Measurements from ENCODE around the gene TSC22D4. TPM values are rescaled to one million over a fixed set of nuclear protein-coding genes. Genes with fewer than 3 reads are reported as not detected.

The TSC22D4 gene
- polyA plus RNA-seq, 4 donors, result 31.7 to 57.9 (median 49.6) TPM

DNA sequence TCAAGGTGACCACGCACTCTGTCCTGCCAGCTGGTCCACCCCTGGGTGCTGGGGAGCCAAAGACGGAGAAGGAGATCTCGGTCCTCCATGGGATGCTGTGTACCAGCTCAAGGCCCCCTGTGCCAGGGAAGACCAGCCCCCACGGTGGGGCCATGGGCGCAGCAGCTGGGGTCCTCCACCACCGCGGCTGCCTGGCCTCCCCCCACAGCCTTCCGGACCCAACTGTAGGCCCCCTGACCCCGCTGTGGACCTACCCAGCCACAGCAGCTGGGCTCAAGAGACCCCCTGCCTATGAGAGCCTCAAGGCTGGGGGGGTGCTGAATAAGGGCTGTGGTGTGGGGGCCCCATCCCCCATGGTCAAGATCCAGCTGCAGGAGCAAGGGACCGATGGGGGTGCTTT is 10.1 kb upstream of the TSC22D4 start:
- FAIRE-seq, result no peak
- H3K9me3 ChIP-seq (ENCODE audit: control insufficient read depth in 2 of 2, insufficient read depth in 1 of 2, low read depth in 1 of 2, low read length in 1 of 2), result no peaks in the 10 kb centered on the region

DNA sequence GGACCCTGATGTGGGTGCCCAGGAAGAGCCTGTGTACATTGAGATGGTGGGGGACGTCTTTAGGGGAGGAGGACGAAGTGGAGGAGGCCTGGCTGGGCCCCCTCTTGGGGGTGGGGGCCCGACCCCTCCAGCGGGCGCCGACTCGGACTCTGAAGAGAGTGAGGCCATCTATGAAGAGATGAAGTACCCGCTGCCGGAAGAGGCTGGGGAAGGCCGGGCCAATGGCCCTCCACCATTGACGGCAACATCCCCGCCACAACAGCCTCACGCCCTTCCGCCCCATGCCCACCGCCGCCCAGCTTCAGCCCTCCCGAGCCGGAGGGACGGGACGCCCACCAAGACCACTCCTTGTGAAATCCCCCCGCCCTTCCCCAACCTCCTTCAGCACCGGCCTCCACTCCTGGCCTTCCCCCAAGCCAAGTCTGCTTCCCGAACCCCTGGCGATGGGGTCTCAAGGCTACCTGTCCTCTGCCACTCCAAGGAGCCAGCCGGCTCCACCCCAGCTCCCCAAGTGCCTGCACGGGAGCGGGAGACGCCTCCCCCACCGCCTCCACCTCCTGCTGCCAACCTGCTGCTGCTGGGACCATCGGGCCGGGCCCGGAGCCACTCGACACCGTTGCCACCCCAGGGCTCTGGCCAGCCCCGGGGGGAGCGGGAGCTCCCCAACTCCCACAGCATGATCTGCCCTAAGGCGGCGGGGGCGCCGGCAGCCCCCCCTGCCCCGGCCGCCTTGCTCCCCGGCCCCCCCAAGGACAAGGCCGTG is 9.5 kb upstream of the TSC22D4 start:
- Histone ChIP-seq H3K9me3 (ENCODE audit: control insufficient read depth in 2 of 2, insufficient read depth in 1 of 2, low read depth in 1 of 2, low read length in 1 of 2) (no peaks in the 10 kb centered on the region), H3K4me1 (ENCODE audit: control insufficient read depth in 3 of 3, insufficient read depth in 2 of 3, low read depth in 1 of 3, low read length in 2 of 3) (peaks cover 0 to 4% (median 0%) of the 10 kb centered on the region in 3 donors), H3K27me3 (ENCODE audit: control insufficient read depth in 3 of 3, insufficient read depth in 3 of 3, low read length in 3 of 3) (peaks cover 0 to 3% (median 2%) of the 10 kb centered on the region in 3 donors), H3K27ac (ENCODE audit: low read depth in 1 of 3, low read length in 2 of 3) (no peak overlapping the region), H3K4me3 (ENCODE audit: low read depth in 1 of 3, low read length in 3 of 3) (no peak overlapping the region), H3K36me3 (ENCODE audit: control insufficient read depth in 3 of 3, insufficient read depth in 2 of 3, low read depth in 1 of 3, low read length in 3 of 3) (peaks cover 0 to 2% (median 0%) of the 10 kb centered on the region in 3 donors)
- DNase-seq, result no peak
- no peak for FAIRE-seq
- 92 to 94% (median 93%) methylated on average over 31 to 44 of the region's 44 CpGs for WGBS, 3 donors

More for the DNA sequence above, 10.1 kb upstream of the TSC22D4 start:
- peaks cover 0 to 7% (median 2%) of the 10 kb centered on the region in 3 donors for H3K4me1 ChIP-seq (ENCODE audit: control insufficient read depth in 3 of 3, insufficient read depth in 2 of 3, low read depth in 1 of 3, low read length in 2 of 3)
- peaks cover 0 to 7% (median 2%) of the 10 kb centered on the region in 3 donors for H3K27me3 ChIP-seq (ENCODE audit: control insufficient read depth in 3 of 3, insufficient read depth in 3 of 3, low read length in 3 of 3)
- H3K4me3 ChIP-seq (ENCODE audit: low read depth in 1 of 3, low read length in 3 of 3), result no peak overlapping the region
- H3K36me3 ChIP-seq (ENCODE audit: control insufficient read depth in 3 of 3, insufficient read depth in 2 of 3, low read depth in 1 of 3, low read length in 3 of 3), result peaks cover 0 to 2% (median 0%) of the 10 kb centered on the region in 3 donors
- H3K27ac ChIP-seq (ENCODE audit: low read depth in 1 of 3, low read length in 2 of 3), result no peak overlapping the region
- no peak for DNase-seq
- 84 to 92% (median 87%) methylated on average over 6 to 10 of the region's 10 CpGs for WGBS, 3 donors

DNA sequence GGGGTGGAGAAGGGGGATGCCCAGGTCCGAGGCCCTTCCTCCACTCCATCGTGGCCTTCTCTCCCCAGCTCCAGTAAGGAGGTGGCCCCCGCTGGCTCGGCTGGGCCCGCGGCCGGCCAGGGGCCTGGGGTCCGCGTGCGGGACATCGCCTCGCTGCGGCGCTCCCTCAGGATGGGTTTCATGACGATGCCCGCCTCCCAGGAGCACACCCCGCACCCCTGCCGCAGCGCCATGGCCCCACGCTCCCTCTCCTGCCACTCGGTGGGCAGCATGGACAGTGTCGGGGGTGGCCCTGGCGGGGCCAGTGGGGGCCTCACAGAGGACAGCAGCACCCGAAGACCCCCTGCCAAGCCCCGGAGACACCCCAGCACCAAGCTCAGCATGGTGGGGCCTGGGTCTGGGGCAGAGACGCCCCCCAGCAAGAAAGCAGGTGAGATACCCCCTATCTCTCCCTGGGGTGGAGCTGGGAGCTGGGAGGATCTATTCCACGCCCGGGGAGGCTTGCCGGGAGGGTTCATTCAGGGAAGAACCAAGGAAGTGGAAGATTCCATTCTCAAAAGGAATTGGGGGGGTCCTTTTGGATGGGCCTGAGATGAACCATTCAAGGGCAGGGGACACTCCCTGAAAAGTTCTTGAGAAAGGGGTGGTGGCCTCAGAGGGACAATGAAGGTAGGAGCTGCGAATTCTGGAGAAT is 7.9 kb upstream of the TSC22D4 start:
- 80 to 85% (median 83%) methylated on average over 27 to 30 of the region's 30 CpGs for WGBS, 3 donors
- peaks cover 0 to 7% (median 0%) of the 10 kb centered on the region in 3 donors for H3K4me1 ChIP-seq (ENCODE audit: control insufficient read depth in 3 of 3, insufficient read depth in 2 of 3, low read depth in 1 of 3, low read length in 2 of 3)
- no peak for DNase-seq
- H3K36me3 ChIP-seq (ENCODE audit: control insufficient read depth in 3 of 3, insufficient read depth in 2 of 3, low read depth in 1 of 3, low read length in 3 of 3), result peaks cover 0 to 2% (median 0%) of the 10 kb centered on the region in 3 donors
- FAIRE-seq, result no peak
- H3K4me3 ChIP-seq (ENCODE audit: low read depth in 1 of 3, low read length in 3 of 3), result no peak overlapping the region
- H3K9me3 ChIP-seq (ENCODE audit: control insufficient read depth in 2 of 2, insufficient read depth in 1 of 2, low read depth in 1 of 2, low read length in 1 of 2), result no peaks in the 10 kb centered on the region
- H3K27ac ChIP-seq (ENCODE audit: low read depth in 1 of 3, low read length in 2 of 3), result no peak overlapping the region
- peaks cover 0 to 2% (median 0%) of the 10 kb centered on the region in 3 donors for H3K27me3 ChIP-seq (ENCODE audit: control insufficient read depth in 3 of 3, insufficient read depth in 3 of 3, low read length in 3 of 3)

DNA sequence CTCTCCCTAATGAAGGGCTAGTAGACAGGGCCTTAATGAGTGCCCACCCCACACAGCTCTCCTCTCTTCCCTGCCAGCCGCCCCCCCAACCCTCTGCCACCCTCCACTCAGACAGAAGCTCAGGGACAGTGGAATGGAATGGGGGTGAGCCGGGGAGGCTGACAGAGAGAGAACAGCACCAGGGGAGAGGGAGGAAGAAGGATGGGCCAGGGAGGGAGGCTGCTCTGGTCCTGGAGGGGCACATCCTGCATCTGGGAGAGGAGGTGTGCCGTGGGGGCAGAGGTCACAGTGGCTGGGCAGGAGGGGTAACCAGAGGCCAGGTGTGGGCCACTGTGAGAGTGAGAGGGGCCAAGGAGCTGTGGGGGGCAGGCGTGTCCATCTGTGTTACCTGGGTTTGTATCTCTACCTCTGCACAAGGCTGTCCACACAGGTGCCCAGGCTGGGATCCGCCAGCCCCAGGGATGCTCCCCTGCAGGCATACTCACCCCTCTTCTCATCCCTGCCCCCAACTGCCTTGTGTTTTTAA is 7.2 kb upstream of the TSC22D4 start:
- Histone ChIP-seq H3K27me3 (ENCODE audit: control insufficient read depth in 3 of 3, insufficient read depth in 3 of 3, low read length in 3 of 3) (no peaks in the 10 kb centered on the region), H3K4me1 (ENCODE audit: control insufficient read depth in 3 of 3, insufficient read depth in 2 of 3, low read depth in 1 of 3, low read length in 2 of 3) (peaks cover 0 to 7% (median 0%) of the 10 kb centered on the region in 3 donors), H3K9me3 (ENCODE audit: control insufficient read depth in 2 of 2, insufficient read depth in 1 of 2, low read depth in 1 of 2, low read length in 1 of 2) (no peaks in the 10 kb centered on the region), H3K27ac (ENCODE audit: low read depth in 1 of 3, low read length in 2 of 3) (no peak overlapping the region), H3K4me3 (ENCODE audit: low read depth in 1 of 3, low read length in 3 of 3) (no peak overlapping the region), H3K36me3 (ENCODE audit: control insufficient read depth in 3 of 3, insufficient read depth in 2 of 3, low read depth in 1 of 3, low read length in 3 of 3) (peaks cover 0 to 2% (median 0%) of the 10 kb centered on the region in 3 donors)
- FAIRE-seq (no peak), DNase-seq (no peak)
- 58 to 79% (median 75%) methylated on average over 4 to 5 of the region's 5 CpGs for WGBS, 3 donors

DNA sequence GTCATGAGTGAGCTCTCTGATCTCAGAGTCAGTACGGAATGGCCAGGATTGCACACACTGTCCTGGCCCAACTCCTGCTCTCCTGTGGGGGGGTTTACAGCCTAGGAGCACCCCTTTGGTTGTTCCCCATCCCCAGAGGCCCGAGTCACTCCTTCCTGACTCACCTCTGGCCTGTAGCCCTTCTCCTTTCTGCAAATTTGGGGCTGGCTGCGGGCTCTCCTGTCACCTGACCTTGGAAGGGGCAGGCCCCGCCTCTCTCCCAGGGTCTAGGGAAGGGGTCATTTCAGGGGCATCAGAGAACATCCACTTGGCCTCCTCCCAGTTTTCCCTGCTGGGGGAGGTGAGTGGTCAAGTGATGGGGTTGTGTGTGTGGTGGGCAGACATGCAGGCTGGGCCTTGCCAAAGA is 6.5 kb upstream of the TSC22D4 start:
- peaks cover 0 to 7% (median 0%) of the 10 kb centered on the region in 3 donors for H3K4me1 ChIP-seq (ENCODE audit: control insufficient read depth in 3 of 3, insufficient read depth in 2 of 3, low read depth in 1 of 3, low read length in 2 of 3)
- FAIRE-seq, result no peak
- no peaks in the 10 kb centered on the region for H3K27me3 ChIP-seq (ENCODE audit: control insufficient read depth in 3 of 3, insufficient read depth in 3 of 3, low read length in 3 of 3)
- H3K9me3 ChIP-seq (ENCODE audit: control insufficient read depth in 2 of 2, insufficient read depth in 1 of 2, low read depth in 1 of 2, low read length in 1 of 2), result no peaks in the 10 kb centered on the region
- peaks cover 0 to 2% (median 0%) of the 10 kb centered on the region in 3 donors for H3K36me3 ChIP-seq (ENCODE audit: control insufficient read depth in 3 of 3, insufficient read depth in 2 of 3, low read depth in 1 of 3, low read length in 3 of 3)
- DNase-seq, result no peak
- WGBS, 3 donors, result 80 to 86% (median 81%) methylated on average over 3 to 4 of the region's 4 CpGs
- H3K27ac ChIP-seq (ENCODE audit: low read depth in 1 of 3, low read length in 2 of 3), result no peak overlapping the region
- no peak overlapping the region for H3K4me3 ChIP-seq (ENCODE audit: low read depth in 1 of 3, low read length in 3 of 3)

DNA sequence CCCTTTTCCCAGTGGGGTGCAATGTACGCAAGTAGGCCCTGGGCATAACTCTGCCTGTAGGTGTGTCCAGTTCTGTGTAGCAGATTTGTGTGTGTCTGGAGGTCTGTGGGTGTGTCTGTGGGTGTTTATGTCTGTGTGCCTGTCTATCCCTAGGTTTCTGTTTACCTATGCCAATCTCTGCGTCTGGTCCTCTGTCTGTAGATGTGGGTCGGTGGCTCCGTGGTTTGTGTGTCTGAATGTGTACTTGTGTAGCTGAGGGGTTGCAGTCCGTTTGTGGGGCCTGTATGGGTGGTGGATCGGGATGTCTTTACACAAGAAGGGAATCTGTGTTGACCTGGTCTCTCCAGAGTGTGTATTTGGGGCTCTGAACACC is 5.6 kb upstream of the TSC22D4 start:
- DNase-seq (no peak), FAIRE-seq (no peak)
- Histone ChIP-seq H3K9me3 (ENCODE audit: control insufficient read depth in 2 of 2, insufficient read depth in 1 of 2, low read depth in 1 of 2, low read length in 1 of 2) (no peaks in the 10 kb centered on the region), H3K4me1 (ENCODE audit: control insufficient read depth in 3 of 3, insufficient read depth in 2 of 3, low read depth in 1 of 3, low read length in 2 of 3) (peaks cover 0 to 9% (median 0%) of the 10 kb centered on the region in 3 donors), H3K36me3 (ENCODE audit: control insufficient read depth in 3 of 3, insufficient read depth in 2 of 3, low read depth in 1 of 3, low read length in 3 of 3) (peaks cover 0 to 2% (median 0%) of the 10 kb centered on the region in 3 donors), H3K4me3 (ENCODE audit: low read depth in 1 of 3, low read length in 3 of 3) (peak overlapping the region in 1 of 3 donors; percentile 49), H3K27me3 (ENCODE audit: control insufficient read depth in 3 of 3, insufficient read depth in 3 of 3, low read length in 3 of 3) (no peaks in the 10 kb centered on the region), H3K27ac (ENCODE audit: low read depth in 1 of 3, low read length in 2 of 3) (no peak overlapping the region)
- WGBS, 3 donors, result 69 to 78% (median 77%) methylated on average over 5 to 6 of the region's 6 CpGs

DNA sequence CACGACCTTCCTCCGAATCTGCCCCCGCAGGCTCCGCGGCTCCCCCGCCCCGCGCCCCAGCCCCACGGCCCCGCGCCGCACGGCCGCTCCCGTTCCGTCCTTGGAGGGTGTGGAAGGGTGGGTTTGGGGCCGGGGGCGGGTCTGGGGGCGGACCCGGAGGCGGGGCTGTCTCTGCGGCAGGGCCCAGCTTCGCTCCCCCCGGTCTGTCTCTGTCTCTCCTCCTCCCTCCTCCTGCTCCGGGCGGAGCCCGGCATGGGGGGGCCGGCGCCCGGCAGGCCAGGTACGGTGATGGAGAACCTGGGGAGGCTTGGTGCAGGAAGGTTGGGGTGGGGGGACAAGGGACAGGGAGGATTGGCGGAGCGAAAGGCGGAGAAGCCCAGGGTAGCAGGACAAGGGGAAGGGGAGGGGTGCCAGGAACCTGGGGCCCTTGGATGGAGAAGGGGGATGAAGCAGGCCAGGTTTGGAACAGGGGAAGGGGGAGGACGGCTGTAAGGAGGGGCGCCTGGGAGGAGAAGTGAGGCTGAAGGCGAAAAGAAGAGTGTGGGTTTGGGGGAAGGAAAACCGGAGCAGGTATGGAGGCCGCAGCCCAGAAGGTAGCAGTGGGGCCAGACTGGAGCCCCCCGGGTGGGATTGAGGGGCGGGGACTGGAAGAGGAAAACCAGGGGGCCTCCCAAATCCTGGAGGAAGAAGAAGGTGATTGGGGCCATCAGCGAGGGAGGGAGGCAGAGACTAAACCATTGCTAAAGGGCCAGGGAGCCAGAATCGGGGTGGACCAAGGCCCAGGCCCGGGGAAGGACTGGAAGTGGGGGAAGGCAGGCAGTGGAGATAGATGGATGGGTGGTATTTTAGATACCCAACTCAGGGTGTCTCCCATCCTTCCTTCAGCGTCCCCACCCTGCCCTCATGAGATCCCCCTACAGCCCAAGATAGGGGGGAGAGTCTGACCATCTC is 5.0 kb upstream of the TSC22D4 start, which contains the start of gene NYAP1:
Gene NYAP1 (plus strand): TSS at position 206 of the 951 bp plus-strand sequence. CDS start 1,385 bp downstream, outside the sequence.
- FAIRE-seq (no peak), DNase-seq (peak; percentile 48 to 73)
- no peaks in the 10 kb centered on the region for H3K9me3 ChIP-seq (ENCODE audit: control insufficient read depth in 2 of 2, insufficient read depth in 1 of 2, low read depth in 1 of 2, low read length in 1 of 2)

More for the DNA sequence above, 5.0 kb upstream of the TSC22D4 start, which contains the start of gene NYAP1:
- WGBS, 3 donors, result 23 to 46% (median 38%) methylated on average over 25 to 45 of the region's 45 CpGs
- Histone ChIP-seq H3K4me3 (ENCODE audit: low read depth in 1 of 3, low read length in 3 of 3) (peak within 1 kb of the TSS; percentile 45 to 78 (median 54)), H3K27ac (ENCODE audit: low read depth in 1 of 3, low read length in 2 of 3) (peak within 1 kb of the TSS in 1 of 3 donors; percentile 14), H3K36me3 (ENCODE audit: control insufficient read depth in 3 of 3, insufficient read depth in 2 of 3, low read depth in 1 of 3, low read length in 3 of 3) (no peaks in the 10 kb centered on the region), H3K27me3 (ENCODE audit: control insufficient read depth in 3 of 3, insufficient read depth in 3 of 3, low read length in 3 of 3) (no peaks in the 10 kb centered on the region), H3K4me1 (ENCODE audit: control insufficient read depth in 3 of 3, insufficient read depth in 2 of 3, low read depth in 1 of 3, low read length in 2 of 3) (peaks cover 0 to 13% (median 4%) of the 10 kb centered on the region in 3 donors)
